ENCODE measurements around the gene SAMM50. TPM values are rescaled to one million over a fixed set of nuclear protein-coding genes. Genes with fewer than 3 reads are reported as not detected.

Gene SAMM50
- total RNA-seq, 1 experiment from 2014 or later: 67.2 TPM

GRCh38 chr22:43910178-43910695, 45.0 kb upstream of the SAMM50 start:
- Histone ChIP-seq H3K4me3 (ENCODE audit: low read depth, low read length, poor library complexity, severe bottlenecking) (no peak overlapping the region), H3K27ac (ENCODE audit: low read depth, low read length, poor library complexity, severe bottlenecking) (no peak overlapping the region), H3K9me3 (ENCODE audit: low read depth, low read length, poor library complexity, severe bottlenecking) (no peaks in the 10 kb centered on the region), H3K4me1 (ENCODE audit: insufficient read depth, low read length, poor library complexity, severe bottlenecking) (no peaks in the 10 kb centered on the region), H3K36me3 (ENCODE audit: insufficient read depth, low read length, poor library complexity, severe bottlenecking) (no peaks in the 10 kb centered on the region), H3K27me3 (replicated peaks; ENCODE audit: insufficient read depth, low read depth, low read length, poor library complexity) (peaks cover 18% of the 10 kb centered on the region)
- no peak for DNase-seq (ENCODE audit: low spot score)
- no TSS peak for BruUV-seq (replicated peaks)
- ChIA-PET CTCF (no interaction called here), POLR2A (ENCODE audit: low non-redundant PET) (no interaction called here)
- TF ChIP-seq EZH2 (IDR thresholded peaks at IDR 0.05; ENCODE audit: borderline replicate concordance, low read depth, low read length, poor library complexity, severe bottlenecking): no peak
- TF ChIP-seq CTCF (conservative IDR thresholded peaks at IDR 0.05; ENCODE audit: low read depth, low read length): no peak
- intact Hi-C loops (cut with micrococcal nuclease; ENCODE audit: unreplicated experiment): no loop called here

GRCh38 chr22:43911351-43911750, 43.9 kb upstream of the SAMM50 start:
- Histone ChIP-seq H3K4me1 (ENCODE audit: insufficient read depth, low read length, poor library complexity, severe bottlenecking) (no peaks in the 10 kb centered on the region), H3K4me3 (ENCODE audit: low read depth, low read length, poor library complexity, severe bottlenecking) (no peak overlapping the region), H3K9me3 (ENCODE audit: low read depth, low read length, poor library complexity, severe bottlenecking) (no peaks in the 10 kb centered on the region), H3K27me3 (replicated peaks; ENCODE audit: insufficient read depth, low read depth, low read length, poor library complexity) (peaks cover 18% of the 10 kb centered on the region), H3K27ac (ENCODE audit: low read depth, low read length, poor library complexity, severe bottlenecking) (no peak overlapping the region), H3K36me3 (ENCODE audit: insufficient read depth, low read length, poor library complexity, severe bottlenecking) (no peaks in the 10 kb centered on the region)
- CTCF ChIA-PET: no interaction called here
- POLR2A ChIA-PET (ENCODE audit: low non-redundant PET): no interaction called here
- no peak for DNase-seq (ENCODE audit: low spot score)
- intact Hi-C loops (cut with micrococcal nuclease; ENCODE audit: unreplicated experiment): no loop called here
- TF ChIP-seq EZH2 (IDR thresholded peaks at IDR 0.05; ENCODE audit: borderline replicate concordance, low read depth, low read length, poor library complexity, severe bottlenecking): no peak
- no peak for TF ChIP-seq CTCF (conservative IDR thresholded peaks at IDR 0.05; ENCODE audit: low read depth, low read length)
- BruUV-seq (replicated peaks): no TSS peak

- H3K27ac ChIP-seq (ENCODE audit: low read depth, low read length, poor library complexity, severe bottlenecking): no peak overlapping the region
- CTCF ChIA-PET: no interaction called here
- no TSS peak for BruUV-seq (replicated peaks)
- H3K36me3 ChIP-seq (ENCODE audit: insufficient read depth, low read length, poor library complexity, severe bottlenecking): no peaks in the 10 kb centered on the region
- peaks cover under 1% of the 10 kb centered on the region for H3K27me3 ChIP-seq (replicated peaks; ENCODE audit: insufficient read depth, low read depth, low read length, poor library complexity)
- no peaks in the 10 kb centered on the region for H3K4me1 ChIP-seq (ENCODE audit: insufficient read depth, low read length, poor library complexity, severe bottlenecking)
- TF ChIP-seq EZH2 (IDR thresholded peaks at IDR 0.05; ENCODE audit: borderline replicate concordance, low read depth, low read length, poor library complexity, severe bottlenecking) (no peak), CTCF (conservative IDR thresholded peaks at IDR 0.05; ENCODE audit: low read depth, low read length) (no peak)
- intact Hi-C loops (cut with micrococcal nuclease; ENCODE audit: unreplicated experiment): no loop called here
- H3K9me3 ChIP-seq (ENCODE audit: low read depth, low read length, poor library complexity, severe bottlenecking): no peaks in the 10 kb centered on the region
- DNase-seq (ENCODE audit: low spot score): no peak
- POLR2A ChIA-PET (ENCODE audit: low non-redundant PET): no interaction called here
- H3K4me3 ChIP-seq (ENCODE audit: low read depth, low read length, poor library complexity, severe bottlenecking): no peak overlapping the region
Observed at GRCh38 chr22:43917521-43917920, 37.7 kb upstream of the SAMM50 start.
